GM12874 (cell line): ENCODE measurements around the gene UHMK1.

Source experiments
- TF ChIP-seq, protein P1 (sequence below): IDR thresholded peaks from 2 replicates; pipeline ENCODE4 v1.5.1; 2011; ENCODE audit warnings: low read depth, mild to moderate bottlenecking, control low read depth, low read length, moderate library complexity; ENCODE audit not compliant: insufficient read depth

Gene UHMK1

DNA sequence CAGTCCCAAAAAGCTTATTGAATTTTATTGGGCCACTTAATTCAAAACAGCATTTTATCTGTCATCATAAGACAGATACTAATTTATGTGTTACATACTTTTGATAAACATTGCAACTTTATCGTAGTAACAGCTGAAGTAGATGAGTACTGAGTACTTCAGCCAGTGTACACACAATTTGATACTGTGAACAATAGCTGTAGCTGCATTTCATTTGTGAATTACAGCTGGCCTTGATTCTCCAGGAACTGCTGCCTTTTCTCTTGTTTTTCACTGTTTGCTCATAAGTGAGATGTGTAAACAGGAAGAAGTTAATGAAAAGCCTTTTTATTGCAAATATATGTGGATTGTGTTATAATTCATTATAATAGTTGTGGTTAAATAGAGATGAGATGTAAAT lies 74.1 kb downstream of the UHMK1 start:
- TF ChIP-seq, protein P1, sequence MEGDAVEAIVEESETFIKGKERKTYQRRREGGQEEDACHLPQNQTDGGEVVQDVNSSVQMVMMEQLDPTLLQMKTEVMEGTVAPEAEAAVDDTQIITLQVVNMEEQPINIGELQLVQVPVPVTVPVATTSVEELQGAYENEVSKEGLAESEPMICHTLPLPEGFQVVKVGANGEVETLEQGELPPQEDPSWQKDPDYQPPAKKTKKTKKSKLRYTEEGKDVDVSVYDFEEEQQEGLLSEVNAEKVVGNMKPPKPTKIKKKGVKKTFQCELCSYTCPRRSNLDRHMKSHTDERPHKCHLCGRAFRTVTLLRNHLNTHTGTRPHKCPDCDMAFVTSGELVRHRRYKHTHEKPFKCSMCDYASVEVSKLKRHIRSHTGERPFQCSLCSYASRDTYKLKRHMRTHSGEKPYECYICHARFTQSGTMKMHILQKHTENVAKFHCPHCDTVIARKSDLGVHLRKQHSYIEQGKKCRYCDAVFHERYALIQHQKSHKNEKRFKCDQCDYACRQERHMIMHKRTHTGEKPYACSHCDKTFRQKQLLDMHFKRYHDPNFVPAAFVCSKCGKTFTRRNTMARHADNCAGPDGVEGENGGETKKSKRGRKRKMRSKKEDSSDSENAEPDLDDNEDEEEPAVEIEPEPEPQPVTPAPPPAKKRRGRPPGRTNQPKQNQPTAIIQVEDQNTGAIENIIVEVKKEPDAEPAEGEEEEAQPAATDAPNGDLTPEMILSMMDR = no peak

DNA sequence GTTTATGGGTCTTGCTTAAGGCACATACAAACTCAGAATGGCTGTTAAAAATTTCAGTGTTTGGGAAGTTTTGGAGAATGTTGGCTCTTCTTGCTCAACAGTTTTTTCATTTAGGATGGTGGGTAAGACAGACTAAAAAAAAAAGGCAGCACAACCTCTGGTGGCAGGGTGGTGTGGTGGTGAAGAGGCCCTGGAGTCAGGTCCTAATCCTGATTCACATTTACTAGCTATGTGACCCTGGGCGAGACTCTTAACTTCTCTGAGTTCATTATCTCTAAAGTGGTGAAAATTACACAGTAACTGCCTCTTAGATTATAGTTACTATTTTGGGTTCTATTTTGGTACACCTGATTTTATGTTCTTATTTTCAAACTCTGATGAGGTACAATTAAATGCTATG lies 75.5 kb downstream of the UHMK1 start:
- TF ChIP-seq, protein P1 = no peak

DNA sequence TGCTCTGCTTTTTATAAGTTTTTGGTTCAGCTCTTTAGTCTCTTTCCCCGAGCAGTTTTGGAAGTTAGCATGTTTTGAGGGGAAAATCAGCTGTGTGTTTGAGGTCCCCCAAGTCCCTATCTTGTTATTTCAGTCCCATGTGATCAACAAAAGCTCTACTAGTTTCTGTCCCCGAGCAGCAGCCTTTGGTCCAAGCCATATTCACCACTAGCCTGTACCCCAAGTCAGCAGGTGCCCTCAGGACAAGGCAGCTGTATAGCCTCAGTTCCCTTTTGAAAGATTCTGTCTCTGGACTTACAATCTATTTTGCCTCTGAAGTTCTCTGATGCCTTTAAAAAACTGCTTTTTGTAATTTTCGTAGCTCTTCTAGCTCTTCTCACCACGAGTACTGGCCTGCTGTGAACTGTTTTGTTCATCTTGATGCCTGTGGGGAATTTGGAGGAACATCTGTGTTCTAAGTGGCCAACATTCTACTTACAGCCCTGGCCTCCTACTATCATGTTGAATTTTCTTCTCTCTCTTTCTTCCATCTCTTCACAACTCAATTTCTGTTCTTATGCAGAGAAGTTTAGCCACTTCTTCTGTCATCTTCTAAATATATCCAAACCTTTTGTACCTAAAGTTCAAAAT lies 80.6 kb downstream of the UHMK1 start:
- TF ChIP-seq, protein P1 = no peak

DNA sequence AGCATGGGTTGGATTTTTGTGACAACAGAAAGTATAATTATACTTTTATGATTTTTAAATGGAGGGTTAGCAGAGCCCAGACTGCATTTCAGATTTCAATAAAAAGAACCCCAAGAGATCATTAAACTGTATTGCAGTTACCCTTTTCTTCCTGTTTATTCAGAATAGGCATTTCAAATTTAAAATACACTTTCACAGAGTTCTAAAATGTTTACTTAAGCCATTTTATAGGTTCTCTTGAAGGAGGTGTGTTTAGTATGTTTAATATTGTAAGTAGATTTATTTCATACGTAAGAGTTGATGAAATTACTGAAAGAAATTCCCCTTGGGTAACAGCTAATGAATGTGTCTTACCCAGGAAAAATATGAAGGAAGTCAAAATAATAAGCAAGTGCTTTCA lies 81.3 kb downstream of the UHMK1 start:
- TF ChIP-seq, protein P1 = no peak
